BLaER1 (cell line): Measurements from ENCODE around the gene NFKBIZ.

Source experiments
- H3K27ac ChIP-seq: shearing (Covaris generic); formaldehyde crosslinking; 2 replicates; pipeline ENCODE4 v1.8.1; 2022
- H3K27me3 ChIP-seq: shearing (Covaris generic); formaldehyde crosslinking; 2 replicates; pipeline ENCODE4 v1.8.1; 2022
- H3K36me3 ChIP-seq: shearing (Covaris generic); formaldehyde crosslinking; 2 replicates; pipeline ENCODE4 v1.8.1; 2022
- H3K4me1 ChIP-seq: shearing (Covaris generic); formaldehyde crosslinking; 2 replicates; pipeline ENCODE4 v1.8.1; 2022
- H3K4me2 ChIP-seq: shearing (Covaris generic); formaldehyde crosslinking; 2 replicates; pipeline ENCODE4 v1.8.1; 2022
- H3K4me3 ChIP-seq: shearing (Covaris generic); formaldehyde crosslinking; 2 replicates; pipeline ENCODE4 v1.8.1; 2022
- H3K9ac ChIP-seq: shearing (Covaris generic); formaldehyde crosslinking; 2 replicates; pipeline ENCODE4 v1.8.1; 2022
- H3K9me3 ChIP-seq: shearing (Covaris generic); formaldehyde crosslinking; 2 replicates; pipeline ENCODE4 v1.8.1; 2022
- H4K20me1 ChIP-seq: shearing (Covaris generic); formaldehyde crosslinking; 2 replicates; pipeline ENCODE4 v1.8.1; 2022
- Cebpa-rat ChIP-seq: shearing (Covaris generic); IDR thresholded peaks from 2 replicates; pipeline ENCODE4 v1.8.1; 2022

The NFKBIZ gene

GRCh38 chr3:101823525-101823924 is 25.8 kb upstream of the NFKBIZ start:
- Histone ChIP-seq H3K4me3 (no peak overlapping the region), H3K27ac (no peak overlapping the region), H3K9ac (no peak overlapping the region), H3K27me3 (no peaks in the 10 kb centered on the region), H3K4me2 (no peak overlapping the region), H3K9me3 (0 out of 2 replicates have a peak, but pooled peaks cover 4% of the 10 kb centered on the region), H3K36me3 (peaks cover 7% of the 10 kb centered on the region), H3K4me1 (peaks cover 24% of the 10 kb centered on the region), H4K20me1 (no peaks in the 10 kb centered on the region)
- no peak for TF ChIP-seq Cebpa-rat

DNA sequence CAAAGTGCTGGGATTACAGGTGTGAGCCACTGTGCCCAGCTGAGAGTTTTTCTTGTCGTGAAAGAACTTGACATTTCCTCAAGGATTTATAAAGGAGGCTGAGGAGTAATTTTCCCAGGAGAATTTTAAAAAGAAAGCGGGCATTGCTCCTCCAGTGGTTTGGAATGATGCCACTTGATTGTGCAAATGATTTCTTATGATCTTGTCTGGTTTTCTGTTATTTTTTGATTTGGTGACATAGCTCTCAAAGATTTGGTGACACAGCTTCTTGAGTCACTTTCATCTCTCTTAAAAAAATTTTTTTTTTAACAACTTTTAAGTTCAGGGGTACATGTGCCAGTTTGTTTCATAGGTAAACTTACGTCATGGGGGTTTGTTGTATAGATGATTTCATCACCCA is 24.6 kb upstream of the NFKBIZ start:
- no peaks in the 10 kb centered on the region for H4K20me1 ChIP-seq
- TF ChIP-seq Cebpa-rat = no peak
- H3K9me3 ChIP-seq = 0 out of 2 replicates have a peak, but pooled peaks cover 4% of the 10 kb centered on the region
- peaks cover 7% of the 10 kb centered on the region for H3K36me3 ChIP-seq
- H3K4me3 ChIP-seq = no peak overlapping the region
- peaks cover 35% of the 10 kb centered on the region for H3K4me1 ChIP-seq
- H3K27ac ChIP-seq = no peak overlapping the region
- no peak overlapping the region for H3K4me2 ChIP-seq
- no peak overlapping the region for H3K9ac ChIP-seq
- H3K27me3 ChIP-seq = no peaks in the 10 kb centered on the region

- Histone ChIP-seq H3K36me3 (peaks cover 7% of the 10 kb centered on the region), H3K9me3 (0 out of 2 replicates have a peak, but pooled peaks cover 4% of the 10 kb centered on the region), H3K4me2 (peak overlapping the region; percentile 92), H3K4me1 (peaks cover 35% of the 10 kb centered on the region), H3K27me3 (no peaks in the 10 kb centered on the region), H3K9ac (no peak overlapping the region), H3K27ac (no peak overlapping the region), H4K20me1 (no peaks in the 10 kb centered on the region), H3K4me3 (no peak overlapping the region)
- TF ChIP-seq Cebpa-rat = no peak
Observed at GRCh38 chr3:101825904-101826445, 23.3 kb upstream of the NFKBIZ start.

GRCh38 chr3:101827211-101828174 is 21.8 kb upstream of the NFKBIZ start:
- no peaks in the 10 kb centered on the region for H3K27me3 ChIP-seq
- H3K4me2 ChIP-seq = peak overlapping the region; percentile 92
- H3K27ac ChIP-seq = peak overlapping the region; percentile 75
- TF ChIP-seq Cebpa-rat = no peak
- H3K9ac ChIP-seq = peak overlapping the region; percentile 79
- H4K20me1 ChIP-seq = no peaks in the 10 kb centered on the region
- H3K36me3 ChIP-seq = no peaks in the 10 kb centered on the region
- no peaks in the 10 kb centered on the region for H3K9me3 ChIP-seq
- H3K4me3 ChIP-seq = peak overlapping the region; percentile 69
- peaks cover 35% of the 10 kb centered on the region for H3K4me1 ChIP-seq

- Histone ChIP-seq H3K4me3 (peak overlapping the region; percentile 69), H3K27me3 (no peaks in the 10 kb centered on the region), H3K27ac (peak overlapping the region; percentile 75; the same call in 1 of the 2 replicates), H4K20me1 (no peaks in the 10 kb centered on the region), H3K9ac (peak overlapping the region; percentile 79), H3K4me1 (peaks cover 35% of the 10 kb centered on the region), H3K9me3 (no peaks in the 10 kb centered on the region), H3K36me3 (no peaks in the 10 kb centered on the region), H3K4me2 (peak overlapping the region; percentile 92)
- TF ChIP-seq Cebpa-rat = no peak
Observed at GRCh38 chr3:101828276-101828675, 21.0 kb upstream of the NFKBIZ start.

GRCh38 chr3:101828691-101829436 is 20.4 kb upstream of the NFKBIZ start:
- Histone ChIP-seq H3K4me3 (peak overlapping the region; percentile 69; the same call in 1 of the 2 replicates), H3K4me1 (peaks cover 35% of the 10 kb centered on the region), H3K9me3 (no peaks in the 10 kb centered on the region), H3K4me2 (peak overlapping the region; percentile 92), H3K36me3 (no peaks in the 10 kb centered on the region), H4K20me1 (no peaks in the 10 kb centered on the region), H3K27ac (no peak overlapping the region), H3K9ac (peak overlapping the region; percentile 79; the same call in 1 of the 2 replicates), H3K27me3 (no peaks in the 10 kb centered on the region)
- TF ChIP-seq Cebpa-rat = no peak

- Histone ChIP-seq H3K27me3 (no peaks in the 10 kb centered on the region), H3K27ac (no peak overlapping the region), H3K4me1 (peaks cover 35% of the 10 kb centered on the region), H4K20me1 (no peaks in the 10 kb centered on the region), H3K4me3 (no peak overlapping the region), H3K4me2 (peak overlapping the region; percentile 92), H3K9ac (no peak overlapping the region), H3K36me3 (no peaks in the 10 kb centered on the region), H3K9me3 (no peaks in the 10 kb centered on the region)
- no peak for TF ChIP-seq Cebpa-rat
Observed at GRCh38 chr3:101829437-101829830, 19.9 kb upstream of the NFKBIZ start.

- H3K4me2 ChIP-seq = 0 out of 2 replicates have a peak overlapping the region, but pooled peaks have one; percentile 92
- peaks cover 35% of the 10 kb centered on the region for H3K4me1 ChIP-seq
- H3K9me3 ChIP-seq = no peaks in the 10 kb centered on the region
- no peak for TF ChIP-seq Cebpa-rat
- no peaks in the 10 kb centered on the region for H3K36me3 ChIP-seq
- H3K4me3 ChIP-seq = no peak overlapping the region
- no peaks in the 10 kb centered on the region for H4K20me1 ChIP-seq
- no peaks in the 10 kb centered on the region for H3K27me3 ChIP-seq
- no peak overlapping the region for H3K27ac ChIP-seq
- H3K9ac ChIP-seq = no peak overlapping the region
Observed at GRCh38 chr3:101829874-101830273, 19.4 kb upstream of the NFKBIZ start.

- Histone ChIP-seq H3K4me1 (peaks cover 11% of the 10 kb centered on the region), H3K9me3 (no peaks in the 10 kb centered on the region), H3K4me2 (no peak overlapping the region), H3K9ac (no peak overlapping the region), H3K27ac (no peak overlapping the region), H3K4me3 (no peak overlapping the region), H4K20me1 (no peaks in the 10 kb centered on the region), H3K27me3 (no peaks in the 10 kb centered on the region), H3K36me3 (no peaks in the 10 kb centered on the region)
- TF ChIP-seq Cebpa-rat = no peak
Observed at GRCh38 chr3:101833446-101833974, 15.8 kb upstream of the NFKBIZ start.
